Measurements from ENCODE around the gene PSMG4. TPM values are rescaled to one million over a fixed set of nuclear protein-coding genes. Genes with fewer than 3 reads are reported as not detected.

The PSMG4 gene
- total and polyA plus RNA-seq, 4 experiments from 2014 or later = 41.0 to 63.0 (median 47.1) TPM

DNA sequence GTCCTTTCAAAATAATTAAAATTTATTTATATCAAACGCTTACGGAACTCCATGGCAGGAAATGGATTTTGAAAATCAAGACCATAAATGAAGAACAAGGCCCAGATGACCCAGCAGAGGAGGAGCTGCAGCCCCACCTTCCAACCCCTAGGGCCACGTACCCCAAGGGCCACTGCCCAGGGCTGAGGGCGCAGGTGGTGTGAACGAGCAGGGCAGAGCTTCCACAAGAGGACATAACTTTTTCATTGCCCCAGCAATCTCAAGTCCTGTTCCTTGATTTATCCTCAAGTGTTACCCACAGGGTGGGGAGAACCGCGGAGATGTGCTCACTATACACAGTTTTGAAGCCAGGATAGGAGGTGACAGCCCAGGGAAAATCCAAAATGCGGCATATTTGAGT lies 42.8 kb downstream of the PSMG4 start:
- no peak for DNase-seq
- H3K9me3 ChIP-seq (ENCODE audit: control insufficient read depth in 1 of 2, low read length in 2 of 2) = no peaks in the 10 kb centered on the region
- no peaks in the 10 kb centered on the region for H3K27me3 ChIP-seq (ENCODE audit: insufficient read depth, low read length)
- Mint-ChIP-seq H3K27ac (no peak overlapping the region), H3K4me3 (no peak overlapping the region), H3K36me3 (peaks cover 7 to 35% of the 10 kb centered on the region in 2 donors), H3K9me3 (peaks cover 0 to 12% (median 4%) of the 10 kb centered on the region in 8 donors), H3K4me1 (no peaks in the 10 kb centered on the region), H3K27me3 (peaks cover 0 to 2% of the 10 kb centered on the region in 2 donors)
- no peaks in the 10 kb centered on the region for H3K36me3 ChIP-seq (ENCODE audit: insufficient read depth, low read length)
- no peak overlapping the region for H3K4me3 ChIP-seq (ENCODE audit: low read length in 2 of 2)
- POLR2A ChIA-PET (ENCODE audit: partially characterized antibody) = no interaction called here
- CTCF ChIA-PET (ENCODE audit: partially characterized antibody) = no interaction called here
- no peak overlapping the region for H3K27ac ChIP-seq (ENCODE audit: low read depth, low read length)
- no peaks in the 10 kb centered on the region for H3K4me1 ChIP-seq (ENCODE audit: insufficient read depth, low read length)
- intact Hi-C loops (cut with micrococcal nuclease) = no loop called here

DNA sequence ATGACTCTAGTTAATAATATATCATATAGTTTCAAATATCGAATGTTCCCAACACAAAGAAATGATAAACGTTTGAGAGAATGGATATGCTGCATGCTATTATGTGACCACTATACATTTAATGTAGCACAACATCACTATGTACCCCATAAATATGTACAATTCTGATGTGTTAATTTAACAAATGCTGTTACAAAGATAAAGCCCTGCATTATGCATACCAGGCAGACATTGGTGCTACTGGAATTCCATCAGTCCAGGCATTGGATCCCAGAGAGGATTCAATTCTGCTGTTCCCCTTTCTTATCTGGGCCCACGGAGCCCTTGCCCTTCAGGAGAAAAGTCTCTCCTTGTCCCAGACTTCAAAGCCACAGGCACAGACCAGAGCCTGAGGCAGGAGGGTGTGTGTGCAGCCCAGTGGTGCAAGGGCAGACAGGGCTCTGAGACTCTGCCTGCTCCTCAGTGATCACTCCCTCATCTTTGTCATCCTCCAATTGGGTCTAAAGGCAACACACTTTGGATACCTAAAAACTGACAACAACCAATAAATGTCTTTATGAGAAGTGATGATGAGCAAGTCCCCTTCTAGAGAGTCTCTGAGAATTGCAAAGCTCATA lies 45.2 kb downstream of the PSMG4 start:
- no peak for DNase-seq
- Mint-ChIP-seq H3K27ac (no peak overlapping the region), H3K4me1 (no peaks in the 10 kb centered on the region), H3K9me3 (peaks cover 0 to 12% (median 4%) of the 10 kb centered on the region in 8 donors), H3K36me3 (peaks cover 7 to 44% of the 10 kb centered on the region in 2 donors), H3K4me3 (no peak overlapping the region), H3K27me3 (peaks cover 0 to 2% of the 10 kb centered on the region in 2 donors)
- Histone ChIP-seq H3K27me3 (ENCODE audit: insufficient read depth, low read length) (no peaks in the 10 kb centered on the region), H3K27ac (ENCODE audit: low read depth, low read length) (no peak overlapping the region), H3K4me1 (ENCODE audit: insufficient read depth, low read length) (no peaks in the 10 kb centered on the region), H3K36me3 (ENCODE audit: insufficient read depth, low read length) (no peaks in the 10 kb centered on the region), H3K4me3 (ENCODE audit: low read length in 2 of 2) (no peak overlapping the region), H3K9me3 (ENCODE audit: control insufficient read depth in 1 of 2, low read length in 2 of 2) (no peaks in the 10 kb centered on the region)
- intact Hi-C loops (cut with micrococcal nuclease) = no loop called here
- POLR2A ChIA-PET (ENCODE audit: partially characterized antibody) = no interaction called here
- CTCF ChIA-PET (ENCODE audit: partially characterized antibody) = no interaction called here

DNA sequence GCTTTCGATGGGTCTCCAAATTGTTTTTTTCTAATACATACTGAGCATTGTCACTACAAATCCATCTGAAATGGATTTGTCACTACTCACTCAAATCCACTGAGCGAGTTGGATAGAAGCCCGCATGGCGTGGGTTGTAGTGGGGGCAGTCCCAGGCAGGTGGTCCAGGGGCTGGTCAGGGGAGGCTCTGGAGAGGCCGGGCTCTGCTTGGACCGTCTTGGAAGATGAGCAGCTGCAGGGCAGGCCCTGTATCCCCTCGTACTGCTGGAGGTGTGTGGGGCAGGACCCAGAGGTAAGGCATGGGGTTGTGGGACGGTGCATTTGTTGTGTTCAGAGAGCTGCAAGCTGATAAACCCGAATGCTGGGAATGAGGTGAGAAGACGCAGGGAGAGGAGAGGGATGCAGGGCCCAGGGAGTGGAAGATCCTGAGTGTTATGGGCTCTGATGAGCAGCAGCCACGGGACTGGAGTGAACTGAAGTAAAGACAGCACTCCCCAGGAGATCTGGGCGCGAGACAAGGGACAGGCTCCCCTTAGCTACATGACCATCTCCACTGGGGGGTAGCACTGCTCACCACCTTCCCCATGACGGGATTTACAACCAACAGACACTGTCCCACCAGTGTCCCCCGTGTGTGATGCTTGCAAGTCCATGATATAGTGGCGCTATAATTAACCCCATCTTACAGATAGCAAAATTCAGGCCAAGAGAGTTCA lies 45.9 kb downstream of the PSMG4 start:
- POLR2A ChIA-PET (ENCODE audit: partially characterized antibody) = no interaction called here
- CTCF ChIA-PET (ENCODE audit: partially characterized antibody) = no interaction called here
- Mint-ChIP-seq H3K9me3 (peaks cover 0 to 12% (median 4%) of the 10 kb centered on the region in 8 donors), H3K27me3 (peaks cover 0 to 2% of the 10 kb centered on the region in 2 donors), H3K36me3 (peaks cover 7 to 44% of the 10 kb centered on the region in 2 donors), H3K27ac (no peak overlapping the region), H3K4me1 (no peaks in the 10 kb centered on the region), H3K4me3 (no peak overlapping the region)
- H3K4me3 ChIP-seq (ENCODE audit: low read length in 2 of 2) = no peak overlapping the region
- H3K4me1 ChIP-seq (ENCODE audit: insufficient read depth, low read length) = no peaks in the 10 kb centered on the region
- H3K27me3 ChIP-seq (ENCODE audit: insufficient read depth, low read length) = no peaks in the 10 kb centered on the region
- no peaks in the 10 kb centered on the region for H3K9me3 ChIP-seq (ENCODE audit: control insufficient read depth in 1 of 2, low read length in 2 of 2)
- no peaks in the 10 kb centered on the region for H3K36me3 ChIP-seq (ENCODE audit: insufficient read depth, low read length)
- H3K27ac ChIP-seq (ENCODE audit: low read depth, low read length) = no peak overlapping the region
- DNase-seq = no peak
- intact Hi-C loops (cut with micrococcal nuclease) = no loop called here

DNA sequence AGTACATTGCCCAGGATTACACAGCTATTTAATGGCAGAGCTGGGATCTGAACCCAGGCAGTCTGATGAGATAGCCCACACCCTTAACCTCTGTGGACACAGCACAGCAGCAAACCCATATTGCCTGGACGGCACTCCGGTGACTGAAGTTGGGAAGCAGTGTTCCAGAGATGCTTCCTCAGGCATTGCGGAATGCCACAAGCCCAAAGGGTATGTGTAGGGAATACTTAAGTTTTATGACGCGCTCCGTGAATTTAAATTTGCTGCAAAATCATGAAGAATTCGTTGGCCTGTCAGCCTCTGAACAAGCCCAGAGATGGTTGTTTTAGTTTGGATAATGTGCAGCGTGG lies 46.4 kb downstream of the PSMG4 start:
- Histone ChIP-seq H3K4me3 (ENCODE audit: low read length in 2 of 2) (no peak overlapping the region), H3K36me3 (ENCODE audit: insufficient read depth, low read length) (no peaks in the 10 kb centered on the region), H3K27ac (ENCODE audit: low read depth, low read length) (no peak overlapping the region), H3K4me1 (ENCODE audit: insufficient read depth, low read length) (no peaks in the 10 kb centered on the region), H3K9me3 (ENCODE audit: control insufficient read depth in 1 of 2, low read length in 2 of 2) (no peaks in the 10 kb centered on the region), H3K27me3 (ENCODE audit: insufficient read depth, low read length) (no peaks in the 10 kb centered on the region)
- Mint-ChIP-seq H3K36me3 (peaks cover 7 to 44% of the 10 kb centered on the region in 2 donors), H3K9me3 (peaks cover 0 to 12% (median 4%) of the 10 kb centered on the region in 8 donors), H3K4me3 (no peak overlapping the region), H3K27me3 (peaks cover 0 to 2% of the 10 kb centered on the region in 2 donors), H3K27ac (no peak overlapping the region), H3K4me1 (no peaks in the 10 kb centered on the region)
- intact Hi-C loops (cut with micrococcal nuclease) = no loop called here
- CTCF ChIA-PET (ENCODE audit: partially characterized antibody) = no interaction called here
- DNase-seq = no peak
- POLR2A ChIA-PET (ENCODE audit: partially characterized antibody) = no interaction called here

DNA sequence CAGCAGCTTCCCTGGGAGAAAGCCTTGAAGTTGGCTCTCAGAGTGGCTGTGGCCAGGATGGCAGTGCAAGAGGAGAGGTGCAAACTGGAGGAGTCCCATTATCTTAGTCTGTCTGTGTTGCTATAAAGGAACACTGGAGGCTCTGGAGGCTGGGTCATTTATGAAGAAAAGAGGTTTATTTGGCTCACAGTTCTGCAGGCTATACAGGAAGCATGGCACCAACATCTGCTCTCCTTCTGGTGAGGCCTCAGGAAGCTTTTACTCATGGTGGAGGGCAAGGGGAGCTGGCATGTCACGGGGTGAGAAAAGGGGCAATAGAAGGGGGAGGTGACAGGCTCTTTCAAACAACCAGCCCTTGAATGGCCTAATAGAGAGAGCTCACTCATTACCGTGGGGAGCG lies 47.1 kb downstream of the PSMG4 start:
- Histone ChIP-seq H3K27ac (ENCODE audit: low read depth, low read length) (no peak overlapping the region), H3K9me3 (ENCODE audit: control insufficient read depth in 1 of 2, low read length in 2 of 2) (no peaks in the 10 kb centered on the region), H3K27me3 (ENCODE audit: insufficient read depth, low read length) (no peaks in the 10 kb centered on the region), H3K4me1 (ENCODE audit: insufficient read depth, low read length) (no peaks in the 10 kb centered on the region), H3K4me3 (ENCODE audit: low read length in 2 of 2) (no peak overlapping the region), H3K36me3 (ENCODE audit: insufficient read depth, low read length) (no peaks in the 10 kb centered on the region)
- H3K27me3 Mint-ChIP-seq = peaks cover 0 to 2% of the 10 kb centered on the region in 2 donors
- ChIA-PET CTCF (ENCODE audit: partially characterized antibody) (no interaction called here), POLR2A (ENCODE audit: partially characterized antibody) (no interaction called here)
- DNase-seq = no peak
- no peak overlapping the region for H3K4me3 Mint-ChIP-seq
- no peaks in the 10 kb centered on the region for H3K4me1 Mint-ChIP-seq
- intact Hi-C loops (cut with micrococcal nuclease) = no loop called here
- no peak overlapping the region for H3K27ac Mint-ChIP-seq
- H3K9me3 Mint-ChIP-seq = peaks cover 0 to 12% (median 4%) of the 10 kb centered on the region in 8 donors
- H3K36me3 Mint-ChIP-seq = peaks cover 7 to 44% of the 10 kb centered on the region in 2 donors

DNA sequence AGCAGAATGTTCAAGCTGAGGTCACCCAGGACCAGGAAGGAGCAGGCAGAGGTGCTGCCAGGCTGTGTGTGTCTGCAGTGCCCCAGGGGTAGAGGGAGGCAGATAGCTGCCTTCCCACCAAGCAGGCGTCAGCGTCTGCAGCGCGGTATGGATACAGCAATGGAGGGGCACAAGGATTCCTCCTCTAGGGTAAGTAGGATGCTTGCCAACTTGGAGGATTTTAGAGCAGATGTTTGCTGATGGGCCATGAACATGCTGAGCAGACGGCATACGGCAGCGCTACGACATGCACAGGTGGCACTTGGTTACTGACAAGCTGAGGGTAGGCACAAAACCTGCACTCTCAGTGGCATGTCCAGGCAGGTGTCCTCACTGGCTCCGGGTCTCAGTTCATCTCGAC lies 48.1 kb downstream of the PSMG4 start:
- Mint-ChIP-seq H3K36me3 (peaks cover 7 to 44% of the 10 kb centered on the region in 2 donors), H3K4me3 (no peak overlapping the region), H3K27ac (no peak overlapping the region), H3K27me3 (peaks cover 0 to 2% of the 10 kb centered on the region in 2 donors), H3K9me3 (peaks cover 0 to 12% (median 4%) of the 10 kb centered on the region in 8 donors), H3K4me1 (no peaks in the 10 kb centered on the region)
- intact Hi-C loops (cut with micrococcal nuclease) = no loop called here
- Histone ChIP-seq H3K27me3 (ENCODE audit: insufficient read depth, low read length) (no peaks in the 10 kb centered on the region), H3K36me3 (ENCODE audit: insufficient read depth, low read length) (no peaks in the 10 kb centered on the region), H3K27ac (ENCODE audit: low read depth, low read length) (no peak overlapping the region), H3K4me1 (ENCODE audit: insufficient read depth, low read length) (no peaks in the 10 kb centered on the region), H3K4me3 (ENCODE audit: low read length in 2 of 2) (no peak overlapping the region), H3K9me3 (ENCODE audit: control insufficient read depth in 1 of 2, low read length in 2 of 2) (no peaks in the 10 kb centered on the region)
- CTCF ChIA-PET (ENCODE audit: partially characterized antibody) = no interaction called here
- no peak for DNase-seq
- POLR2A ChIA-PET (ENCODE audit: partially characterized antibody) = no interaction called here

DNA sequence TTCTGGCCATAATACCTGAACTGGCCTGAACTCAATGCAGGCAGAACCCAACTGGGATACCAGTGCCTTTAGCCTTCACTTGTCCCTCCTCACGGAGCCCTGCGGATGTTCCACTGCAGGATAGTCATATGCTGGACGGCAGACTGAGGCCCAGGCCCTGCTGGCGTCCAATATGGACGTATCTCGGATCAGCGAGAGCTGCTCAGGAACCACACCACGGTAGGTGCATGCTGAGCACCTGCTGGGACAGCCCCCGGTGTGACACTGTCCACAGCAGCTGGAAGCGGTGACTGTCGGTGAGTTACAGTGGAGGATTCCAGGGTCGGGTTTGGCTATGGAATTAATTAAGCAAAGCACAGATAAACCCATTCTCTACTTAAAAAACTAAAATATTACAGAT lies 48.7 kb downstream of the PSMG4 start:
- no peaks in the 10 kb centered on the region for H3K36me3 ChIP-seq (ENCODE audit: insufficient read depth, low read length)
- Mint-ChIP-seq H3K36me3 (peaks cover 4 to 41% of the 10 kb centered on the region in 2 donors), H3K9me3 (peaks cover 0 to 10% (median 4%) of the 10 kb centered on the region in 8 donors), H3K27ac (no peak overlapping the region), H3K4me3 (no peak overlapping the region), H3K27me3 (peaks cover 0 to 2% of the 10 kb centered on the region in 2 donors), H3K4me1 (no peaks in the 10 kb centered on the region)
- H3K4me3 ChIP-seq (ENCODE audit: low read length in 2 of 2) = no peak overlapping the region
- H3K27me3 ChIP-seq (ENCODE audit: insufficient read depth, low read length) = no peaks in the 10 kb centered on the region
- no peaks in the 10 kb centered on the region for H3K4me1 ChIP-seq (ENCODE audit: insufficient read depth, low read length)
- DNase-seq = no peak
- intact Hi-C loops (cut with micrococcal nuclease) = no loop called here
- POLR2A ChIA-PET (ENCODE audit: partially characterized antibody) = no interaction called here
- CTCF ChIA-PET (ENCODE audit: partially characterized antibody) = no interaction called here
- H3K9me3 ChIP-seq (ENCODE audit: control insufficient read depth in 1 of 2, low read length in 2 of 2) = no peaks in the 10 kb centered on the region
- no peak overlapping the region for H3K27ac ChIP-seq (ENCODE audit: low read depth, low read length)

All from CD4-positive, alpha-beta memory T cell (primary cell).